Measurements from ENCODE around the gene TET1.

DNA sequence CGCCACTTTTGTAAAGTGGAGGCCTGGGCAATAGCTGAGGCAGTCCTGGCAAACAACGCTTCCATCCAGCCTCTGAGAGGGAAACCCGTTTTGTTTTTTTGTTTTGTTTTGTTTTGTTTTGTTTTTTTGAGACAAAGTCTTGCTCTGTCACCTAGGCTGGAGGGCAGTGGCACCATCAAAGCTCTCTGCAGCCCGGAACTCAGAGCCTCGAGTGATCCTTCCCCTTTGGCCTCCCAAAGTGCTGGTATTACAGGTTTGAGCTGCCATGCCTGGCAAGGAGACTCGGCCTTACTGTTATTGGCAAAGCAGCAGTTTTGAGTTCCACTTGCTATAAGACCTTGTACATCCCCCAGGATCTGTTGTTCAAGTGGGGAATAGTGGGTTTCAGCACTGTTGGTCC, 22.3 kb upstream of the TET1 start:
- TF ChIP-seq GATA2 (IDR thresholded peaks at IDR 0.05; ENCODE audit: low read depth, low read length) (no peak), GATA3 (IDR thresholded peaks at IDR 0.05; ENCODE audit: low read depth, low read length) (no peak)
